Neural progenitor cell (in vitro differentiated cells): Measurements from ENCODE around the gene CCDC138.
A peak's percentile ranks its signal among the peaks of the same experiment; 100 is the strongest.

Experiments
- EZH2phosphoT487 ChIP-seq: fragments of 200-600 bp; sonication (generic); IDR thresholded peaks from 2 replicates; pipeline ENCODE4 v1.6.1; 2017; ENCODE audit warnings: antibody characterized with exemption
- TF ChIP-seq, protein P1 (sequence below): fragments of 200-600 bp; sonication (generic); IDR thresholded peaks from 2 replicates; pipeline ENCODE4 v1.5.1; 2017; ENCODE audit warnings: antibody characterized with exemption, mild to moderate bottlenecking

DNA sequence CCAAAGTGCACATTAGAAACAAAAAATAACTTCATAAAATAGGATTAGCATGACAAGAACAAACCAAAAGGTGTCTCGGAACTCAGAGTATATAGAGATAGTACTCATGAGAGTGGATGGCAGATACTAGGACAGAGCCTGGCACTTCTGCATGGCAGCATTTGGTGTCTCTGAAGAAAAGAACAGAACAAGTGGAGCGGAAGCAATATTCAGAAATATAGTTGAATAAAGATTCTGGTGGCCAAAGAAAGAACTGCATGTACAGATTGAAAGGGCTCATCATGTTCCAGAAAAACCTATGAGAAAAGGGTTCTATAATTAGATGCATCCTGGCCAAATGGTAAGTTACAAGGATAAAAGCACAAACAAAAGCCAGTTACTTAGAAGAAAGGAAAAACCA, 90.9 kb downstream of the CCDC138 start:
- TF ChIP-seq, protein P1, sequence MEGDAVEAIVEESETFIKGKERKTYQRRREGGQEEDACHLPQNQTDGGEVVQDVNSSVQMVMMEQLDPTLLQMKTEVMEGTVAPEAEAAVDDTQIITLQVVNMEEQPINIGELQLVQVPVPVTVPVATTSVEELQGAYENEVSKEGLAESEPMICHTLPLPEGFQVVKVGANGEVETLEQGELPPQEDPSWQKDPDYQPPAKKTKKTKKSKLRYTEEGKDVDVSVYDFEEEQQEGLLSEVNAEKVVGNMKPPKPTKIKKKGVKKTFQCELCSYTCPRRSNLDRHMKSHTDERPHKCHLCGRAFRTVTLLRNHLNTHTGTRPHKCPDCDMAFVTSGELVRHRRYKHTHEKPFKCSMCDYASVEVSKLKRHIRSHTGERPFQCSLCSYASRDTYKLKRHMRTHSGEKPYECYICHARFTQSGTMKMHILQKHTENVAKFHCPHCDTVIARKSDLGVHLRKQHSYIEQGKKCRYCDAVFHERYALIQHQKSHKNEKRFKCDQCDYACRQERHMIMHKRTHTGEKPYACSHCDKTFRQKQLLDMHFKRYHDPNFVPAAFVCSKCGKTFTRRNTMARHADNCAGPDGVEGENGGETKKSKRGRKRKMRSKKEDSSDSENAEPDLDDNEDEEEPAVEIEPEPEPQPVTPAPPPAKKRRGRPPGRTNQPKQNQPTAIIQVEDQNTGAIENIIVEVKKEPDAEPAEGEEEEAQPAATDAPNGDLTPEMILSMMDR, result peak; percentile 3
- TF ChIP-seq EZH2phosphoT487, result no peak
